ENCODE data around the gene LBP.
"Not testable (repeated sequence)": the region's sequence is repeated elsewhere in the genome, so short reads cannot be mapped to it uniquely, and the experiment has no call there.

The LBP gene

GRCh38 chr20:38308447-38308846 lies 37.8 kb upstream of the LBP start:
- no peak for DNase-seq
- ChIA-PET POLR2A (no interaction called here), CTCF (interaction anchor here (0.6 to 1.5 kb wide), 3 partner anchors 10 to 86 kb away, joined by 3 to 5 read pairs (median 3); no protein-coding TSS in a partner anchor)
- no peaks in the 10 kb centered on the region for H3K36me3 ChIP-seq (ENCODE audit: control insufficient read depth in 4 of 4, insufficient read depth in 4 of 4, low read length in 3 of 4)
- no peak overlapping the region for H3K4me3 ChIP-seq (ENCODE audit: control insufficient read depth in 1 of 7, extremely low read depth in 1 of 7, insufficient read depth in 4 of 7, low read depth in 2 of 7, low read length in 6 of 7)
- H3K27ac ChIP-seq (ENCODE audit: insufficient read depth in 1 of 2, low read depth in 1 of 2, low read length in 2 of 2, poor library complexity in 1 of 2, severe bottlenecking in 2 of 2) = no peak overlapping the region
- WGBS (ENCODE audit: insufficient coverage) = no CpG with 5 or more reads among the region's 1 CpG
- peaks cover 5 to 25% (median 17%) of the 10 kb centered on the region in 4 experiments for H3K4me1 ChIP-seq (ENCODE audit: control extremely low read depth in 1 of 4, control insufficient read depth in 4 of 4, insufficient read depth in 4 of 4, low read length in 3 of 4)
- peaks cover 0 to 82% (median 42%) of the 10 kb centered on the region in 5 experiments for H3K27me3 ChIP-seq (replicated peaks in 2 of 5; ENCODE audit: control insufficient read depth in 4 of 5, insufficient read depth in 5 of 5, low read length in 4 of 5)
- peaks cover 0 to 8% (median 3%) of the 10 kb centered on the region in 5 experiments for H3K9me3 ChIP-seq (ENCODE audit: control extremely low read depth in 1 of 5, control insufficient read depth in 4 of 5, insufficient read depth in 2 of 5, low read depth in 1 of 5, low read length in 4 of 5)

GRCh38 chr20:38311091-38311490 lies 35.2 kb upstream of the LBP start:
- DNase-seq = no peak
- peaks cover 0 to 8% (median 3%) of the 10 kb centered on the region in 5 experiments for H3K9me3 ChIP-seq (ENCODE audit: control extremely low read depth in 1 of 5, control insufficient read depth in 4 of 5, insufficient read depth in 2 of 5, low read depth in 1 of 5, low read length in 4 of 5)
- CTCF ChIA-PET = no interaction called here
- H3K4me3 ChIP-seq (ENCODE audit: control insufficient read depth in 1 of 7, extremely low read depth in 1 of 7, insufficient read depth in 4 of 7, low read depth in 2 of 7, low read length in 6 of 7) = no peak overlapping the region
- peaks cover 0 to 89% (median 37%) of the 10 kb centered on the region in 5 experiments for H3K27me3 ChIP-seq (replicated peaks in 2 of 5; ENCODE audit: control insufficient read depth in 4 of 5, insufficient read depth in 5 of 5, low read length in 4 of 5)
- no peaks in the 10 kb centered on the region for H3K36me3 ChIP-seq (ENCODE audit: control insufficient read depth in 4 of 4, insufficient read depth in 4 of 4, low read length in 3 of 4)
- POLR2A ChIA-PET = no interaction called here
- H3K4me1 ChIP-seq (ENCODE audit: control extremely low read depth in 1 of 4, control insufficient read depth in 4 of 4, insufficient read depth in 4 of 4, low read length in 3 of 4) = peaks cover 0 to 8% (median 0%) of the 10 kb centered on the region in 4 experiments
- H3K27ac ChIP-seq (ENCODE audit: insufficient read depth in 1 of 2, low read depth in 1 of 2, low read length in 2 of 2, poor library complexity in 1 of 2, severe bottlenecking in 2 of 2) = no peak overlapping the region
- 93% methylated on average over 2 of the region's 3 CpGs for WGBS (ENCODE audit: insufficient coverage)

- H3K27me3 ChIP-seq (replicated peaks in 2 of 5; ENCODE audit: control insufficient read depth in 4 of 5, insufficient read depth in 5 of 5, low read length in 4 of 5) = peaks cover 0 to 89% (median 38%) of the 10 kb centered on the region in 5 experiments
- POLR2A ChIA-PET = no interaction called here
- peaks cover 0 to 8% (median 3%) of the 10 kb centered on the region in 5 experiments for H3K9me3 ChIP-seq (ENCODE audit: control extremely low read depth in 1 of 5, control insufficient read depth in 4 of 5, insufficient read depth in 2 of 5, low read depth in 1 of 5, low read length in 4 of 5)
- H3K36me3 ChIP-seq (ENCODE audit: control insufficient read depth in 4 of 4, insufficient read depth in 4 of 4, low read length in 3 of 4) = no peaks in the 10 kb centered on the region
- no peak for DNase-seq
- no peak overlapping the region for H3K27ac ChIP-seq (ENCODE audit: insufficient read depth in 1 of 2, low read depth in 1 of 2, low read length in 2 of 2, poor library complexity in 1 of 2, severe bottlenecking in 2 of 2)
- WGBS (ENCODE audit: insufficient coverage) = 93% methylated on average over 3 of the region's 3 CpGs
- peaks cover 0 to 8% (median 0%) of the 10 kb centered on the region in 4 experiments for H3K4me1 ChIP-seq (ENCODE audit: control extremely low read depth in 1 of 4, control insufficient read depth in 4 of 4, insufficient read depth in 4 of 4, low read length in 3 of 4)
- CTCF ChIA-PET = no interaction called here
- no peak overlapping the region for H3K4me3 ChIP-seq (ENCODE audit: control insufficient read depth in 1 of 7, extremely low read depth in 1 of 7, insufficient read depth in 4 of 7, low read depth in 2 of 7, low read length in 6 of 7)
Observed at GRCh38 chr20:38311491-38311890, 34.8 kb upstream of the LBP start.

DNA sequence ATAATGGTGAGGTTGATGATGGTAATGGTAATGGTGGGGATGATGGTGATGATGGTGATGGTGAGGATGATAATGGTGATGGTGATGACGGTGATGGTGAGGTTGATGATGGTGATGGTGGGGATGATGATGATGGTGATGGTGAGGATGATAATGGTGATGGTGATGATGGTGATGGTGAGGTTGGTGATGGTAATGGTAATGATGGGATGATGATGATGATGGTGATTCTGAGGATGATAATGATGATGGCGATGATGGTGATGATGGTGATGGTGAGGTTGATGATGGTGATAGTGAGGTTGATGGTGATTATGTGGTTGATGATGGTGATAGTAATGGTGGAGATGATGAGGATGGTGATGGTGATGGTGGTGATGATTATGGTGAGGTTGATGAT lies 32.6 kb upstream of the LBP start:
- 98% methylated on average over 2 of the region's 2 CpGs for WGBS (ENCODE audit: insufficient coverage)

DNA sequence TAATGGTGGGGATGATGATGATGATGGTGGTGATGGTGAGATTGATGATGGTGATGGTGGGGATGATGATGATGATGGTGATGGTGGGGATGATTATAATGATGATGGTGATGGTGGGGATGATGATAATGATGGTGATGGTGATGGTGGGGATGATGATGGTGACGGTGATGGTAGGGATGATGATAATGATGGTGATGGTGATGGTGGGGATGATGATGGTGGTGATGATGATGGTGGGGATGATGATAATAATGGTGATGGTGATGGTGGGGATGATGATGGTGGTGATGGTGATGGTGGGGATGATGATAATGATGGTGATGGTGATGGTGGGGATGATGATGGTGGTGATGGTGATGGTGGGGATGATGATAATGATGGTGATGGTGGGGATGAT lies 31.9 kb upstream of the LBP start:
- 92% methylated on average over 1 of the region's 1 CpG for WGBS (ENCODE audit: insufficient coverage)
- H3K27me3 ChIP-seq (replicated peaks in 2 of 5; ENCODE audit: control insufficient read depth in 4 of 5, insufficient read depth in 5 of 5, low read length in 4 of 5) = peaks cover 0 to 86% (median 37%) of the 10 kb centered on the region in 5 experiments
- H3K27ac ChIP-seq (ENCODE audit: insufficient read depth in 1 of 2, low read depth in 1 of 2, low read length in 2 of 2, poor library complexity in 1 of 2, severe bottlenecking in 2 of 2); DNase-seq; H3K4me3 ChIP-seq (ENCODE audit: control insufficient read depth in 1 of 7, extremely low read depth in 1 of 7, insufficient read depth in 4 of 7, low read depth in 2 of 7, low read length in 6 of 7); H3K36me3 ChIP-seq (ENCODE audit: control insufficient read depth in 4 of 4, insufficient read depth in 4 of 4, low read length in 3 of 4); POLR2A ChIA-PET; H3K9me3 ChIP-seq (ENCODE audit: control extremely low read depth in 1 of 5, control insufficient read depth in 4 of 5, insufficient read depth in 2 of 5, low read depth in 1 of 5, low read length in 4 of 5); H3K4me1 ChIP-seq (ENCODE audit: control extremely low read depth in 1 of 4, control insufficient read depth in 4 of 4, insufficient read depth in 4 of 4, low read length in 3 of 4); CTCF ChIA-PET: not testable (repeated sequence)

More for the DNA sequence above, 32.6 kb upstream of the LBP start:
- POLR2A ChIA-PET = no interaction called here
- Histone ChIP-seq H3K4me3 (ENCODE audit: control insufficient read depth in 1 of 7, extremely low read depth in 1 of 7, insufficient read depth in 4 of 7, low read depth in 2 of 7, low read length in 6 of 7) (no peak overlapping the region), H3K4me1 (ENCODE audit: control extremely low read depth in 1 of 4, control insufficient read depth in 4 of 4, insufficient read depth in 4 of 4, low read length in 3 of 4) (no peaks in the 10 kb centered on the region), H3K36me3 (ENCODE audit: control insufficient read depth in 4 of 4, insufficient read depth in 4 of 4, low read length in 3 of 4) (no peaks in the 10 kb centered on the region), H3K27ac (ENCODE audit: insufficient read depth in 1 of 2, low read depth in 1 of 2, low read length in 2 of 2, poor library complexity in 1 of 2, severe bottlenecking in 2 of 2) (no peak overlapping the region), H3K27me3 (replicated peaks in 2 of 5; ENCODE audit: control insufficient read depth in 4 of 5, insufficient read depth in 5 of 5, low read length in 4 of 5) (peaks cover 0 to 88% (median 40%) of the 10 kb centered on the region in 5 experiments), H3K9me3 (ENCODE audit: control extremely low read depth in 1 of 5, control insufficient read depth in 4 of 5, insufficient read depth in 2 of 5, low read depth in 1 of 5, low read length in 4 of 5) (peaks cover 0 to 12% (median 3%) of the 10 kb centered on the region in 5 experiments)
- DNase-seq = no peak
- CTCF ChIA-PET = no interaction called here

DNA sequence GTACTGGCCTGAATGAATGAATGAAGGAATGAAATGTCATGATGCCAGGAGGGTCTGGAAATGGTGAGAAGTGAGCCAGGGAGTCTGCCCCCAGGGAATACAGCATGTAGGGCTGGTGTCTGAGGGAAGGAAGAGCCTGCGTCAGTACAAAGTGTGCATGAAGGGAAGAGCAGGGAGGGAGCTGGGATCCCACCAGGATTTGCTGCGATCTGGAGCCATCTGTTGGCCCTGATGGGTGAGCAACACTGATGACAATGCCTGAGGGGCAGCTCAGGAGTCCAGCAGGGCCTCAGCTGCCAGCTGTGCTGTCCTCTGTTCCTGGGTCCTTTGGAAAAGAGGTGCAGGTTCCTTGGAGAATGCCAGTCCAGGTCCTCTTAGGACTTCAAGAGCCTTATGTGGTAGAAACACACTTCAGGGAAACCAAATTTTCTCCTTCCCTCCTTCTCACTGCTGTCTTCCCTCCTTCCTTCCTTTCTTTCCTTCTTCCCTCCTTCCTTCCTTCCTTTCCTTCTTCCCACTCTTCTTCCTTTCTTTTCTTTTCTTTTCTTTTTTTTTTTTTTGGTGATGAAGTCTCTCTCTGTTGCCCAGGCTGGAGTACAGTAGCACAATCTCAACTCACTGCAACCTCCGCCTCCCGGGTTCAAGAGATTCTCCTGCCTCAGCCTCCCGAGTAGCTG lies 30.9 kb upstream of the LBP start:
- H3K36me3 ChIP-seq (ENCODE audit: control insufficient read depth in 4 of 4, insufficient read depth in 4 of 4, low read length in 3 of 4) = no peaks in the 10 kb centered on the region
- no peak overlapping the region for H3K27ac ChIP-seq (ENCODE audit: insufficient read depth in 1 of 2, low read depth in 1 of 2, low read length in 2 of 2, poor library complexity in 1 of 2, severe bottlenecking in 2 of 2)
- POLR2A ChIA-PET = no interaction called here
- 58% methylated on average over 2 of the region's 5 CpGs for WGBS (ENCODE audit: insufficient coverage)
- no peak overlapping the region for H3K4me3 ChIP-seq (ENCODE audit: control insufficient read depth in 1 of 7, extremely low read depth in 1 of 7, insufficient read depth in 4 of 7, low read depth in 2 of 7, low read length in 6 of 7)
- CTCF ChIA-PET = no interaction called here
- H3K27me3 ChIP-seq (replicated peaks in 2 of 5; ENCODE audit: control insufficient read depth in 4 of 5, insufficient read depth in 5 of 5, low read length in 4 of 5) = peaks cover 0 to 85% (median 26%) of the 10 kb centered on the region in 5 experiments
- DNase-seq = no peak
- peaks cover 0 to 4% (median 0%) of the 10 kb centered on the region in 5 experiments for H3K9me3 ChIP-seq (ENCODE audit: control extremely low read depth in 1 of 5, control insufficient read depth in 4 of 5, insufficient read depth in 2 of 5, low read depth in 1 of 5, low read length in 4 of 5)
- no peaks in the 10 kb centered on the region for H3K4me1 ChIP-seq (ENCODE audit: control extremely low read depth in 1 of 4, control insufficient read depth in 4 of 4, insufficient read depth in 4 of 4, low read length in 3 of 4)

GRCh38 chr20:38316341-38316740 lies 29.9 kb upstream of the LBP start:
- CTCF ChIA-PET = interaction anchor here (0.9 to 1.7 kb wide), 3 partner anchors 11 to 90 kb away, joined by 3 to 7 read pairs (median 3); no protein-coding TSS in a partner anchor
- H3K27me3 ChIP-seq (replicated peaks in 2 of 5; ENCODE audit: control insufficient read depth in 4 of 5, insufficient read depth in 5 of 5, low read length in 4 of 5) = peaks cover 0 to 81% (median 22%) of the 10 kb centered on the region in 5 experiments
- POLR2A ChIA-PET = no interaction called here

More at GRCh38 chr20:38316341-38316740, 29.9 kb upstream of the LBP start:
- DNase-seq = no peak
- 100% methylated on average over 1 of the region's 4 CpGs for WGBS (ENCODE audit: insufficient coverage)
- no peak overlapping the region for H3K4me3 ChIP-seq (ENCODE audit: control insufficient read depth in 1 of 7, extremely low read depth in 1 of 7, insufficient read depth in 4 of 7, low read depth in 2 of 7, low read length in 6 of 7)
- peaks cover 0 to 4% (median 0%) of the 10 kb centered on the region in 5 experiments for H3K9me3 ChIP-seq (ENCODE audit: control extremely low read depth in 1 of 5, control insufficient read depth in 4 of 5, insufficient read depth in 2 of 5, low read depth in 1 of 5, low read length in 4 of 5)
- H3K4me1 ChIP-seq (ENCODE audit: control extremely low read depth in 1 of 4, control insufficient read depth in 4 of 4, insufficient read depth in 4 of 4, low read length in 3 of 4) = no peaks in the 10 kb centered on the region
- H3K27ac ChIP-seq (ENCODE audit: insufficient read depth in 1 of 2, low read depth in 1 of 2, low read length in 2 of 2, poor library complexity in 1 of 2, severe bottlenecking in 2 of 2) = no peak overlapping the region
- H3K36me3 ChIP-seq (ENCODE audit: control insufficient read depth in 4 of 4, insufficient read depth in 4 of 4, low read length in 3 of 4) = no peaks in the 10 kb centered on the region
